SK-N-SH (cell line): Measurements from ENCODE around the gene SPINT1.

Experiments used
- TAF1 ChIP-seq: IDR thresholded peaks from 2 replicates; pipeline ENCODE4 v1.6.1; 2012; ENCODE audit warnings: low read depth, mild to moderate bottlenecking, low read length, moderate library complexity, borderline replicate concordance
- TF ChIP-seq, protein P1 (sequence below): fragments of 200-600 bp; sonication (generic); IDR thresholded peaks from 2 replicates; pipeline ENCODE4 v1.6.1; 2017; ENCODE audit warnings: antibody characterized with exemption, mild to moderate bottlenecking, moderate library complexity

DNA sequence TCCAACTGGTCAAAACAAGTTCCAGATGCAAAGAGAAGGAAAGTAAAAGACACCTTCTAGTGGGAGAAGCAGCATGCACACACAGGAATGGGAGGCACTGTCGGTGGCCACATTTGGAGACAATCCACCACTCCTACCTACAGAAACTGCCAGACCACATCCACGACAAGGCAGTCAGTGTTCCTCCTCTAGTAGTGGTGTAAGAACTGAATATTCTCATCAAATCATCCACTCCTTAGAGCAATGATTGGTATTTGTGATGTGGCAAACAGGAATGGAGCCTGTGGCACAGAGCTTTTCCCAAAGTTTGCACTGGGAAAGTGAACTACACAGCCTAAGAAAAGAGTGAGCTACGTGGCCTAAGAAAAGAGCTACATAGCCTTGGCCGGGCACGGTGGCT lies 5.1 kb upstream of the SPINT1 start:
- no peak for TF ChIP-seq TAF1
- TF ChIP-seq, protein P1, sequence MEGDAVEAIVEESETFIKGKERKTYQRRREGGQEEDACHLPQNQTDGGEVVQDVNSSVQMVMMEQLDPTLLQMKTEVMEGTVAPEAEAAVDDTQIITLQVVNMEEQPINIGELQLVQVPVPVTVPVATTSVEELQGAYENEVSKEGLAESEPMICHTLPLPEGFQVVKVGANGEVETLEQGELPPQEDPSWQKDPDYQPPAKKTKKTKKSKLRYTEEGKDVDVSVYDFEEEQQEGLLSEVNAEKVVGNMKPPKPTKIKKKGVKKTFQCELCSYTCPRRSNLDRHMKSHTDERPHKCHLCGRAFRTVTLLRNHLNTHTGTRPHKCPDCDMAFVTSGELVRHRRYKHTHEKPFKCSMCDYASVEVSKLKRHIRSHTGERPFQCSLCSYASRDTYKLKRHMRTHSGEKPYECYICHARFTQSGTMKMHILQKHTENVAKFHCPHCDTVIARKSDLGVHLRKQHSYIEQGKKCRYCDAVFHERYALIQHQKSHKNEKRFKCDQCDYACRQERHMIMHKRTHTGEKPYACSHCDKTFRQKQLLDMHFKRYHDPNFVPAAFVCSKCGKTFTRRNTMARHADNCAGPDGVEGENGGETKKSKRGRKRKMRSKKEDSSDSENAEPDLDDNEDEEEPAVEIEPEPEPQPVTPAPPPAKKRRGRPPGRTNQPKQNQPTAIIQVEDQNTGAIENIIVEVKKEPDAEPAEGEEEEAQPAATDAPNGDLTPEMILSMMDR, result no peak
